GM23338 (cell line): ENCODE data around the gene TIMP3. TPM values are rescaled to one million over a fixed set of nuclear protein-coding genes. Genes with fewer than 3 reads are reported as not detected.

Experiments
- ATAC-seq: fragments of 200-7000 bp; cut with Tn5 transposase; 3 replicates; pipeline ENCODE4 v1.9.1; 2020
- DNase-seq: peaks from one replicate; pipeline ENCODE4 v3.0.0-alpha.2; 2015; ENCODE audit warnings: low spot score
- H2AFZ ChIP-seq: fragments of 200-600 bp; sonication (generic); 2 replicates; pipeline ENCODE4 v1.8.0; 2016; ENCODE audit warnings: antibody characterized with exemption, mild to moderate bottlenecking, moderate library complexity
- H3F3A ChIP-seq: fragments of 200-600 bp; sonication (generic); replicated peaks from 2 replicates; pipeline ENCODE4 v1.8.0; 2017; ENCODE audit warnings: antibody characterized with exemption, mixed run types, low read depth
- H3K27ac ChIP-seq: fragments of 200-600 bp; sonication (generic); 2 replicates; pipeline ENCODE4 v1.6.1; 2016; ENCODE audit warnings: low read depth
- H3K27me3 ChIP-seq: fragments of 200-600 bp; sonication (generic); 2 replicates; pipeline ENCODE4 v1.8.0; 2016; ENCODE audit warnings: mild to moderate bottlenecking, mixed run types, moderate library complexity; ENCODE audit not compliant: insufficient read depth
- H3K36me3 ChIP-seq: fragments of 200-600 bp; sonication (generic); 2 replicates; pipeline ENCODE4 v1.8.0; 2016; ENCODE audit warnings: mild to moderate bottlenecking; ENCODE audit not compliant: insufficient read depth
- H3K4me1 ChIP-seq: fragments of 200-600 bp; sonication (generic); 2 replicates; pipeline ENCODE4 v1.8.0; 2016; ENCODE audit warnings: mild to moderate bottlenecking, moderate library complexity; ENCODE audit not compliant: insufficient read depth
- H3K4me2 ChIP-seq: fragments of 200-600 bp; sonication (generic); 2 replicates; pipeline ENCODE4 v1.7.1; 2017; ENCODE audit warnings: mixed run types
- H3K4me3 ChIP-seq: fragments of 200-600 bp; sonication (generic); 2 replicates; pipeline ENCODE4 v1.6.1; 2016; ENCODE audit warnings: mixed run types
- H3K79me2 ChIP-seq: fragments of 200-600 bp; sonication (generic); replicated peaks from 2 replicates; pipeline ENCODE4 v1.8.0; 2017; ENCODE audit warnings: mild to moderate bottlenecking; ENCODE audit not compliant: insufficient read depth
- H3K9me2 ChIP-seq: fragments of 200-600 bp; sonication (generic); 2 replicates; pipeline ENCODE4 v1.8.0; 2017; ENCODE audit not compliant: insufficient read depth
- H4K20me1 ChIP-seq: fragments of 200-600 bp; sonication (generic); replicated peaks from 2 replicates; pipeline ENCODE4 v1.8.0; 2017; ENCODE audit warnings: mild to moderate bottlenecking; ENCODE audit not compliant: insufficient read depth
- H3K27ac Mint-ChIP-seq: 2 replicates; pipeline ENCODE4 v1.8.0; 2020; ENCODE audit warnings: inconsistent platforms, mild to moderate bottlenecking, moderate library complexity, mixed read lengths
- H3K27me3 Mint-ChIP-seq: 3 replicates; pipeline ENCODE4 v1.8.0; 2022; ENCODE audit warnings: low read depth, mild to moderate bottlenecking, moderate library complexity, mixed read lengths, inconsistent platforms; ENCODE audit not compliant: insufficient read depth, poor library complexity
- H3K36me3 Mint-ChIP-seq: 3 replicates; pipeline ENCODE4 v1.8.0; 2021; ENCODE audit warnings: low read depth, mild to moderate bottlenecking, inconsistent platforms, moderate library complexity, mixed read lengths
- H3K4me1 Mint-ChIP-seq: 3 replicates; pipeline ENCODE4 v1.8.0; 2020; ENCODE audit warnings: mild to moderate bottlenecking, inconsistent platforms, mixed read lengths
- H3K4me3 Mint-ChIP-seq: 3 replicates; pipeline ENCODE4 v1.8.0; 2021; ENCODE audit warnings: moderate library complexity, mild to moderate bottlenecking, inconsistent platforms, mixed read lengths
- H3K9me3 Mint-ChIP-seq: 3 replicates; pipeline ENCODE4 v1.8.0; 2020; ENCODE audit warnings: moderate library complexity, mild to moderate bottlenecking, inconsistent platforms, mixed read lengths
- CREB1 ChIP-seq: fragments of 250-450 bp; sonication (Bioruptor Pico); IDR thresholded peaks from 2 replicates; pipeline ENCODE4 v1.5.0; 2020; ENCODE audit warnings: low read depth, mild to moderate bottlenecking, moderate library complexity
- CTCF ChIP-seq, 2 experiments: fragments of 200-600 bp in 1 of 2; sonication (generic) in 1 of 2; conservative IDR thresholded peaks; 2 replicates each; pipeline versions ENCODE4 v1.5.1 to v1.6.1; 2016 to 2017; ENCODE audit warnings: antibody characterized with exemption in 2 of 2, low read depth in 2 of 2, mild to moderate bottlenecking in 2 of 2, moderate library complexity in 1 of 2
- ETS1 ChIP-seq: IDR thresholded peaks from 2 replicates; pipeline ENCODE4 v1.6.1; 2016; ENCODE audit warnings: antibody characterized with exemption
- EZH2 ChIP-seq: fragments of 200-600 bp; sonication (generic); IDR thresholded peaks from one replicate; pipeline ENCODE4 v1.8.0; 2017; ENCODE audit warnings: antibody characterized with exemption, mild to moderate bottlenecking, low read depth; ENCODE audit not compliant: unreplicated experiment
- EZH2phosphoT487 ChIP-seq: fragments of 200-600 bp; sonication (generic); IDR thresholded peaks from one replicate; pipeline ENCODE4 v1.8.1; 2018; ENCODE audit warnings: antibody characterized with exemption; ENCODE audit not compliant: unreplicated experiment
- JUNB ChIP-seq: IDR thresholded peaks from one replicate; pipeline ENCODE4 v1.6.1; 2016; ENCODE audit warnings: antibody characterized with exemption; ENCODE audit not compliant: unreplicated experiment
- NANOG ChIP-seq: IDR thresholded peaks from 2 replicates; pipeline ENCODE4 v1.6.1; 2016; ENCODE audit warnings: antibody characterized with exemption, borderline replicate concordance
- POLR2AphosphoS5 ChIP-seq: IDR thresholded peaks from 2 replicates; pipeline ENCODE4 v1.6.1; 2016; ENCODE audit warnings: antibody characterized with exemption, low read depth
- REST ChIP-seq: IDR thresholded peaks from one replicate; pipeline ENCODE4 v1.6.1; 2018; ENCODE audit warnings: antibody characterized with exemption; ENCODE audit not compliant: unreplicated experiment
- STAT1 ChIP-seq: IDR thresholded peaks from one replicate; pipeline ENCODE4 v1.6.1; 2016; ENCODE audit warnings: antibody characterized with exemption; ENCODE audit not compliant: unreplicated experiment
- ZNF114 ChIP-seq: fragments of 250-450 bp; sonication (Bioruptor Pico); IDR thresholded peaks from 2 replicates; pipeline ENCODE4 v1.5.0; 2020; ENCODE audit warnings: mild to moderate bottlenecking, moderate library complexity
- ZNF331 ChIP-seq: fragments of 250-450 bp; sonication (Bioruptor Pico); IDR thresholded peaks from 2 replicates; pipeline ENCODE4 v1.5.0; 2020; ENCODE audit warnings: low read depth, mild to moderate bottlenecking, moderate library complexity
- ZNF462 ChIP-seq: fragments of 250-450 bp; sonication (Bioruptor Pico); IDR thresholded peaks from 2 replicates; pipeline ENCODE4 v1.5.0; 2020; ENCODE audit warnings: mild to moderate bottlenecking, moderate library complexity
- polyA plus RNA-seq: library from polyadenylated mRNA; unstranded; fragments of >200 nt; fragmentation: Nextera tagmentation; extraction: Ambion mirVana; gene quantifications from 2 replicates; pipeline ENCODE4 v1.2.1, GENCODE V29; 2016
- total RNA-seq: library from RNA; depleted of rRNA; stranded (reverse); fragments of >200 nt; shearing (Covaris generic); gene quantifications from 2 replicates; pipeline ENCODE4 v1.2.3, GENCODE V29; 2014

TIMP3 gene
- total and polyA plus RNA-seq, 2 experiments from 2014 or later: 1.4 to 4.3 TPM

- Mint-ChIP-seq H3K4me3 (no peak overlapping the region), H3K9me3 (no peaks in the 10 kb centered on the region), H3K36me3 (peaks cover 3% of the 10 kb centered on the region; the same call in 2 of the 3 replicates), H3K27ac (no peak overlapping the region), H3K27me3 (peaks cover 2% of the 10 kb centered on the region), H3K4me1 (peaks cover 2% of the 10 kb centered on the region; the same call in 1 of the 3 replicates)
- TF ChIP-seq CREB1 (no peak), REST (no peak), EZH2phosphoT487 (no peak), ZNF114 (CRISPR knock-in tag) (no peak), STAT1 (no peak), CTCF (conservative IDR thresholded peaks at IDR 0.05; ENCODE audit: low read depth in 2 of 2) (no peak), ZNF331 (CRISPR knock-in tag) (no peak), POLR2AphosphoS5 (no peak), ZNF462 (CRISPR knock-in tag) (no peak), JUNB (no peak), NANOG (no peak), ETS1 (no peak), EZH2 (no peak)
- Histone ChIP-seq H3F3A (no peaks in the 10 kb centered on the region), H3K4me3 (no peak overlapping the region), H2AFZ (no peak overlapping the region), H3K4me1 (no peaks in the 10 kb centered on the region), H4K20me1 (peaks cover 14% of the 10 kb centered on the region), H3K9me2 (no peaks in the 10 kb centered on the region), H3K27me3 (no peaks in the 10 kb centered on the region), H3K27ac (no peak overlapping the region), H3K36me3 (no peaks in the 10 kb centered on the region), H3K79me2 (no peaks in the 10 kb centered on the region), H3K4me2 (no peak overlapping the region)
- ATAC-seq: no peak
- no peak for DNase-seq
These were observed 52.2 kb downstream of the TIMP3 start for GRCh38 chr22:32853662-32854061.
